ENCODE data around the gene NFIA.
"Not testable (repeated sequence)": the region's sequence is repeated elsewhere in the genome, so short reads cannot be mapped to it uniquely, and the experiment has no call there.

NFIA gene

GRCh38 chr1:61265665-61266064 lies 183.3 kb downstream of the NFIA start:
- no peak for DNase-seq (ENCODE audit: extremely low read depth in 1 of 2, low read depth in 1 of 2)

DNA sequence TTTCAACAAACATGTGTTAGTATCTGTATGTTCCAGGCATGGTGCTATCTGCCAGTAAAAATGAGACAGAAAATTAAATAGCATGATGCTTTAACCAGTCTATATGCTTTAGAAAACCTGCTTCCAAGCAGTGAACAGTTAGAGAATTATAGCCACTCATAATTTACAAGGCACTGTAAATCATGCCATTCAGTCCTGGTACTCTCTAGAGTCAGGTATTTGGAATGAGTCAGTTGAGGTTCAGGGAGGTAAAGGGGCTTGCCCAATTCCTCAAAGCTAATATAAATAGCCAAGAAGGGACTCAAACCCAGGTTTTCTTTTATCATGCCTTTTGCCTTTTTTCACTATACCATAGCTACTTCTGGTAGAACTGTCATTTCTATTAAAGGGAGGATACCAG lies 184.4 kb downstream of the NFIA start:
- DNase-seq (ENCODE audit: extremely low read depth in 1 of 2, low read depth in 1 of 2): no peak

DNA sequence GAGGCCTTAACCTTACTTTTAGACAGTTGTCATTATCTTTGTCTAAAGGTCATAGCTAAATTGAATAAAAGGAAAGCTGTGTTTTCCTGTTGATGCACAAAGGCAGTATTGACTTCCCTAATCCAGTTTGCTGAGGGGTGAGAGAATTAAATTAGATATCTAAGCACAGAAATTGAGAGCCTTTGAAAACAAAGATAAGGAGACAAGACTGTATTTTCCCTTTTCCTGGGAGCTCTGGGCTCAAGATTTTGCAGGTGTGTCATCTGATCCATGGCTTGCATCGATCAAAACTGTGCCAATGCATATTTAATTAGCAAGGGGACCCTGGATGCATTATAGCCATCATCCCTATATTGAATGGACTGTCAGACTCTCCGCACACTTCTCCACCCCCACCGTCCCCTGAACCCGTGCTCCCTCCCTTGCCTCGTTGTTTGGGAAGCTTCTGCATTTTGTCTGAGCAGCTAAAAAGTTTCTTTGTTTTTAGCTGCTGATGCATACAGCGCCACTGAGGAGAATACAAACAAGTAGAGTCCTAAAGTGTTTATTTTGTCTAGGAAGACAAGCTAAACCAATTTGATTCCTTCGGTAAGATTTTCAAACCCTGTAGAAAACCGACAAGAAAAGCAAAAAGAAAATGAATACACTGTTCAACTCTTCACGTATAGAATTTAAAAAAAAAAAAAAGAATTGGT lies 186.3 kb downstream of the NFIA start:
- no peak for DNase-seq (ENCODE audit: extremely low read depth in 1 of 2, low read depth in 1 of 2)

DNA sequence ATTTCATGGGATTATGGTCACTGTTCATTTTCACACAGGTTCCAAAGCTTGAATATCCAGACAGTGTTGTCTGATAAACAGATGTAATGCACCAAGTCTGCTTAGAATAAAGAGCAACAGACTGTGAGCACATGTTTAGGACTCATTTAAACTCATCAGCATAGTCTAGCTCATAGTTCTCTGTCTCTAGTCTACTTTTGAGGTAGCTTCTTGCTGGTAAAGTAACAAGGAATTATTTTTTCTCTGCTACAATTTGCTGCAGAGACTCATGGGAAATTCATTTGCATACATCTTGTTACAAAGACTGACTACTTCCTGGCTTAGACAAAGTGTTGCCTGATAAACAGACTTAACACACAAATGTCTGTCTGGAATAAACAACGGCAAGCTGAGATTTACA lies 187.2 kb downstream of the NFIA start:
- no peak for DNase-seq (ENCODE audit: extremely low read depth in 1 of 2, low read depth in 1 of 2)

- no peak for DNase-seq (ENCODE audit: extremely low read depth in 1 of 2, low read depth in 1 of 2)
These were observed 187.7 kb downstream of the NFIA start for GRCh38 chr1:61270107-61270506.

- no peak for DNase-seq (ENCODE audit: extremely low read depth in 1 of 2, low read depth in 1 of 2)
These were observed 188.5 kb downstream of the NFIA start for GRCh38 chr1:61270761-61271411.

DNA sequence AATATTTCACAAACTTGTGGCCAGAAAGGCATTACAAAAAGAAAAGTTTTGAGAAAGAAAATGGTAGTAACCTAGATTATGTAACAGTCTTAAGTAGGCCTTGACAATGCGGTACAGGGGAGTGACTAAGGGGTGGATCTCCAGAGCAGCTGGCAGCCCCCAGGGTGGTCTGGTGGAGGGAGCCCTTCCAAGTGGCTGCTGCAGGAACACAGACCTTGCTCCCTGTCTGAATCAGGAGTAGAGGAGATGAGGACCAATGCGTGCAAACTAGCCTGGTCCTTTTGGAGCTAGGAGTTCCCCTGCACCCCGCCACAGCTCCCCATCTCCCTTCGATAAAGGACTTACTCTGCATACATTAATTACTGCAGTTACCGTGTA lies 189.0 kb downstream of the NFIA start:
- DNase-seq (ENCODE audit: extremely low read depth in 1 of 2, low read depth in 1 of 2): no peak

GRCh38 chr1:61273167-61273705 lies 190.9 kb downstream of the NFIA start:
- no peak for DNase-seq (ENCODE audit: extremely low read depth in 1 of 2, low read depth in 1 of 2)

GRCh38 chr1:61273861-61274260 lies 191.5 kb downstream of the NFIA start:
- DNase-seq (ENCODE audit: extremely low read depth in 1 of 2, low read depth in 1 of 2): no peak

DNA sequence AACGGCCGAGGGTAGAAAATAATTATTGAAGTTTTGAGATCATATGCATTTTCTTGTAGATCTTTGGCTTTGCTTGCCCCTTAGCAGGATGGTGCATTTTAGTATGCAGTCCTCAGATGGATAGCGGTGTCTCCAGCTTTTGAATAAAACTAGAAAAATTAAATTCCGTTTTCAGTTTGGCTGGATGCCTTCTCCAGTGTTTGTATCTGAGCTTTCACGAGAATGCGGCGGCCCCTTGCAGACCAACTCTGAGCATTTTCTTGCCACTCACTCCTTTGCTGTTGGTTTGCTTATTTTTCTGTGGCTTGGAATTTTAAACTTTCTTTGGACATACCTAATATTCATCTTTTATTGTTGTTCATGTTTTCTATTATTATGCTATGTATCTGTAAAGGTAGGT lies 192.6 kb downstream of the NFIA start:
- no peak for DNase-seq (ENCODE audit: extremely low read depth in 1 of 2, low read depth in 1 of 2)

DNA sequence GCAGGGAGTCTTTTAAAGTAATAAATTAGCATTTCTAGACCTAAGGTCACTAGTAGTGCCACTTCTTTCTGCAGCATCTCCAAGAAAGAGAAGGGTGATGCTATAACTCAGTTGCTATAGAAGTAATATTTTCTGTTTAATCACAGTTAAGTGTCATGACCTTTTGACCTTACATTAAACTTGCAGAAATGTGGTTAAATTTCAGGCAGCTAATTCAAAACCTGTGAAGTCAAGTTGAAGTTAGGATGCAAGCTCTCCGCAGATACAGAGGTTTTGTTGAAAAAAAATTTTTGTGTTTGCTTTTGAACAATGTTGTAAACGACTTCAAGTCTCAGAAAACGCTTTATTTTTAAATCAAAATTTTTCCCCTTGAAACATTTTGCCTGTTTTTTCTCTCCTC lies 193.9 kb downstream of the NFIA start:
- DNase-seq (ENCODE audit: extremely low read depth in 1 of 2, low read depth in 1 of 2): no peak

- no peak for DNase-seq (ENCODE audit: extremely low read depth in 1 of 2, low read depth in 1 of 2)
These were observed 194.8 kb downstream of the NFIA start for GRCh38 chr1:61277121-61277690.

- DNase-seq (ENCODE audit: extremely low read depth in 1 of 2, low read depth in 1 of 2): not testable (repeated sequence)
These were observed 196.1 kb downstream of the NFIA start for GRCh38 chr1:61278503-61278902.

- no peak for DNase-seq (ENCODE audit: extremely low read depth in 1 of 2, low read depth in 1 of 2)
These were observed 196.6 kb downstream of the NFIA start for GRCh38 chr1:61278966-61279365.

- no peak for DNase-seq (ENCODE audit: extremely low read depth in 1 of 2, low read depth in 1 of 2)
These were observed 197.2 kb downstream of the NFIA start for GRCh38 chr1:61279570-61279969.

DNA sequence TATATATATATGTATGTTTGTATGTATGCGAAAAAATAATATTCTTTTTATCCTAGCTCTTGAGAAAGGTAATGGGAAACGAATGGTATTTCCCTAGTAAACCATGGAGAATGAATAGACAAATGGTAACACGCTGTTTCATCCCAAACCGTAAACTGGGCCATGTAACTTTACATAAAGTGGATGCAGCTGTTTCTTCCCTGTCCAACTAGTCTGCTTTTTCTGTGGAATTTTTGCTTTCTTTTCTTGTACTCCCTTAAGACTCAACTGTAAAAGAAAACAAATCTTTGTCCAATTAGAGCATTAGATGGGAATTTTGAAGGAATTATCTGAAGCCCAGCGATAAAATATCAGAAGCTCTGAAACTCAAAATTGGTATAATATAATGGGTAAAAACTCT lies 198.1 kb downstream of the NFIA start:
- DNase-seq (ENCODE audit: extremely low read depth in 1 of 2, low read depth in 1 of 2): no peak

- DNase-seq (ENCODE audit: extremely low read depth in 1 of 2, low read depth in 1 of 2): no peak
These were observed 200.0 kb downstream of the NFIA start for GRCh38 chr1:61282387-61282786.

- DNase-seq (ENCODE audit: extremely low read depth in 1 of 2, low read depth in 1 of 2): no peak
These were observed 202.0 kb downstream of the NFIA start for GRCh38 chr1:61284248-61284854.

- DNase-seq (ENCODE audit: extremely low read depth in 1 of 2, low read depth in 1 of 2): no peak
These were observed 202.6 kb downstream of the NFIA start for GRCh38 chr1:61284936-61285335.

- no peak for DNase-seq (ENCODE audit: extremely low read depth in 1 of 2, low read depth in 1 of 2)
These were observed 203.1 kb downstream of the NFIA start for GRCh38 chr1:61285371-61285885.

GRCh38 chr1:61287014-61287413 lies 204.7 kb downstream of the NFIA start:
- DNase-seq (ENCODE audit: extremely low read depth in 1 of 2, low read depth in 1 of 2): no peak

- DNase-seq (ENCODE audit: extremely low read depth in 1 of 2, low read depth in 1 of 2): no peak
These were observed 205.4 kb downstream of the NFIA start for GRCh38 chr1:61287734-61288133.
